SK-N-SH (cell line): ENCODE data around the gene ETV1. TPM values are rescaled to one million over a fixed set of nuclear protein-coding genes. Genes with fewer than 3 reads are reported as not detected.

Experiments used
- CTCF ChIA-PET: fragments of 300-600, 350-600 bp; formaldehyde crosslinking; extraction: SDS; loops from one replicate; lab custom pipeline; 2021; lab: Yijun Ruan, JAX
- POLR2A ChIA-PET: fragments of 350-600 bp; sonication (Branson Sonifier 250); formaldehyde crosslinking; extraction: SDS; loops from one replicate; lab custom pipeline; 2020; ENCODE audit warnings: antibody characterized with exemption, inconsistent platforms; lab: Yijun Ruan, JAX
- DNase-seq: peaks from one replicate; pipeline ENCODE4 v3.0.0; 2012
- H2AFZ ChIP-seq: fragments of 200-600 bp; sonication (generic); 2 replicates; pipeline ENCODE4 v1.8.1; 2016; ENCODE audit warnings: antibody characterized with exemption, mild to moderate bottlenecking, low read depth
- H3F3A ChIP-seq: fragments of 200-600 bp; sonication (generic); replicated peaks from 2 replicates; pipeline ENCODE3; 2016; ENCODE audit warnings: antibody characterized with exemption, mild to moderate bottlenecking; ENCODE audit not compliant: insufficient read depth
- H3K27ac ChIP-seq, 2 experiments: fragments of 200-500 bp in 1 of 2; fragments of 200-600 bp in 1 of 2; sonication (Bioruptor generic) in 1 of 2; sonication (generic), shearing (Covaris generic) in 1 of 2; 2 replicates each; pipeline versions ENCODE4 v1.5.1 to v1.6.1; 2014 to 2016; ENCODE audit warnings: low read depth in 2 of 2, inconsistent platforms in 1 of 2, low read length in 1 of 2, mild to moderate bottlenecking in 1 of 2, mixed read lengths in 1 of 2
- H3K27me3 ChIP-seq: fragments of 200-600 bp; sonication (generic), shearing (Covaris generic); 2 replicates; pipeline ENCODE4 v1.6.1; 2016; ENCODE audit warnings: mixed run types; ENCODE audit not compliant: insufficient read depth
- H3K36me3 ChIP-seq, 2 experiments: fragments of 200-500 bp in 1 of 2; fragments of 200-600 bp in 1 of 2; sonication (Bioruptor generic) in 1 of 2; sonication (generic) in 1 of 2; replicated peaks in 1 of 2; 2 replicates each; pipeline versions ENCODE3 to v1.5.1; 2014 to 2016; ENCODE audit warnings: low read length in 1 of 2, mild to moderate bottlenecking in 1 of 2; ENCODE audit not compliant: insufficient read depth in 2 of 2, control insufficient read depth in 1 of 2
- H3K4me1 ChIP-seq, 2 experiments: fragments of 200-500 bp in 1 of 2; fragments of 200-600 bp in 1 of 2; sonication (Bioruptor generic) in 1 of 2; sonication (generic), shearing (Covaris generic) in 1 of 2; 2 replicates each; pipeline versions ENCODE4 v1.5.1 to v1.6.1; 2014 to 2016; ENCODE audit warnings: low read depth in 1 of 2, low read length in 1 of 2, mixed run types in 1 of 2; ENCODE audit not compliant: insufficient read depth in 2 of 2, control insufficient read depth in 1 of 2
- H3K4me2 ChIP-seq: fragments of 200-600 bp; sonication (generic), shearing (Covaris generic); 2 replicates; pipeline ENCODE4 v1.6.1; 2017; ENCODE audit warnings: mixed run types
- H3K4me3 ChIP-seq, 2 experiments: fragments of 200-500 bp in 1 of 2; fragments of 200-600 bp in 1 of 2; sonication (Bioruptor generic) in 1 of 2; sonication (generic), shearing (Covaris generic) in 1 of 2; 2 replicates each; pipeline versions ENCODE4 v1.5.1 to v1.8.1; 2014 to 2016; ENCODE audit warnings: low read depth in 2 of 2, inconsistent platforms in 1 of 2, low read length in 1 of 2, mild to moderate bottlenecking in 1 of 2, mixed read lengths in 1 of 2, moderate library complexity in 1 of 2
- H3K79me2 ChIP-seq: fragments of 200-600 bp; sonication (generic); 2 replicates; pipeline ENCODE4 v1.8.1; 2017; ENCODE audit warnings: mild to moderate bottlenecking; ENCODE audit not compliant: insufficient read depth
- H3K9ac ChIP-seq: fragments of 200-600 bp; sonication (generic); 2 replicates; pipeline ENCODE4 v1.6.1; 2017; ENCODE audit warnings: mixed run types
- H3K9me2 ChIP-seq: fragments of 200-600 bp; sonication (generic); 2 replicates; pipeline ENCODE4 v1.6.1; 2017; ENCODE audit warnings: mixed run types
- H3K9me3 ChIP-seq: fragments of 200-600 bp; sonication (generic); 2 replicates; pipeline ENCODE4 v1.6.1; 2017; ENCODE audit warnings: mixed run types, mild to moderate bottlenecking, moderate library complexity
- H4K20me1 ChIP-seq: fragments of 200-600 bp; sonication (generic); 2 replicates; pipeline ENCODE4 v1.6.1; 2017; ENCODE audit warnings: mild to moderate bottlenecking, mixed run types; ENCODE audit not compliant: insufficient read depth
- CHD2 ChIP-seq: fragments of 150-350 bp; IDR thresholded peaks from 2 replicates; pipeline ENCODE4 v1.6.1; 2018; ENCODE audit warnings: low read length; ENCODE audit not compliant: partially characterized antibody
- ELF1 ChIP-seq: IDR thresholded peaks from 2 replicates; pipeline ENCODE4 v1.4.0; 2012
- EP300 ChIP-seq, 2 experiments: IDR thresholded peaks; 2 replicates each; pipeline versions ENCODE4 v1.4.0 to v1.6.1; 2012; ENCODE audit warnings: borderline replicate concordance in 1 of 2, low read depth in 1 of 2, low read length in 1 of 2
- FOSL2 ChIP-seq: IDR thresholded peaks from 2 replicates; pipeline ENCODE4 v1.4.0; 2012; ENCODE audit warnings: low read depth, mild to moderate bottlenecking, moderate library complexity, borderline replicate concordance
- FOXJ3 ChIP-seq: sonication (generic); formaldehyde crosslinking; IDR thresholded peaks from 2 replicates; pipeline ENCODE4 v1.5.1; 2020; ENCODE audit warnings: mild to moderate bottlenecking, missing genetic modification reagents
- GABPA ChIP-seq: IDR thresholded peaks from 2 replicates; pipeline ENCODE4 v1.4.0; 2012; ENCODE audit warnings: low read depth, mild to moderate bottlenecking
- MEF2A ChIP-seq: IDR thresholded peaks from 2 replicates; pipeline ENCODE4 v1.4.0; 2012; ENCODE audit warnings: low read depth, borderline replicate concordance
- POLR2AphosphoS5 ChIP-seq: IDR thresholded peaks from 2 replicates; pipeline ENCODE4 v1.6.1; 2012; ENCODE audit warnings: low read depth, low read length
- RFX5 ChIP-seq: IDR thresholded peaks from 2 replicates; pipeline ENCODE4 v1.6.1; 2012; ENCODE audit warnings: mild to moderate bottlenecking, improper control_type of control experiment, low read length
- RXRA ChIP-seq: IDR thresholded peaks from 2 replicates; pipeline ENCODE4 v1.4.0; 2012; ENCODE audit warnings: low read depth, mild to moderate bottlenecking, borderline replicate concordance
- SIN3A ChIP-seq: IDR thresholded peaks from 2 replicates; pipeline ENCODE4 v1.6.1; 2012; ENCODE audit warnings: low read depth, mild to moderate bottlenecking, low read length, moderate library complexity, borderline replicate concordance
- TAF1 ChIP-seq: IDR thresholded peaks from 2 replicates; pipeline ENCODE4 v1.6.1; 2012; ENCODE audit warnings: low read depth, mild to moderate bottlenecking, low read length, moderate library complexity, borderline replicate concordance
- TEAD4 ChIP-seq: IDR thresholded peaks from 2 replicates; pipeline ENCODE4 v1.4.0; 2012; ENCODE audit warnings: mild to moderate bottlenecking, borderline replicate concordance; ENCODE audit not compliant: insufficient read depth
- polyA plus RNA-seq, 3 experiments: library from polyadenylated mRNA; depleted of rRNA; stranded (reverse); fragments of >200 nt; gene quantifications; 2 replicates each; pipeline ENCODE4 v1.2.3, GENCODE V29; 2012
- TF ChIP-seq, protein P1 (sequence below): IDR thresholded peaks from 2 replicates; pipeline ENCODE4 v1.4.0; 2012; ENCODE audit warnings: low read depth, borderline replicate concordance
- TF ChIP-seq, protein P2 (sequence below): fragments of 150-350 bp; IDR thresholded peaks from 2 replicates; pipeline ENCODE4 v1.6.1; 2016; ENCODE audit warnings: mild to moderate bottlenecking, low read depth, low read length
- TF ChIP-seq, protein P3 (sequence below): fragments of 150-350 bp; IDR thresholded peaks from 2 replicates; pipeline ENCODE4 v1.6.1; 2017; ENCODE audit warnings: antibody characterized with exemption, low read length, low read depth, borderline replicate concordance
- TF ChIP-seq, protein P4 (sequence below): IDR thresholded peaks from 2 replicates; pipeline ENCODE4 v1.4.0; 2012; ENCODE audit warnings: low read depth, borderline replicate concordance
- TF ChIP-seq, protein P5 (sequence below): IDR thresholded peaks from 2 replicates; pipeline ENCODE4; 2012

The ETV1 gene
- polyA plus RNA-seq, 1 of the 3 experiments (the other 2 are of a cell fraction): 24.9 TPM

DNA sequence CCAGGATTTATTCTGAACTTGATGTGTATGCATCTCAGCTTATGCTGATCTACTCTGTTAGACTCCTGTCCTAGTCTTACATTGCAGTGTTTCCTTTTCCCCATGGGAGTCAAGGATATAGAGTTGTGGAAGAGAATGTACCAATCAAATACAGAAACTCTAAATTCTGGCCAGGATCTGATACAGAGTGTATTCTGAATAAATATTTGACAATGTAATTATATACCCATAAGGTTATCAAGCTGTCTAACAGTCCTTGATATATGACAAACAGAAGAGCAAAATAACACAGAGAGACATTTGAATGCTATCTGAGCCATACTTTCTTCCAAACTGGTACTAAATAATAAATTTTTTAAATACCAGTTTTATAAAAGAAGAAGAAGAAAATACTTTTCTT is 116.8 kb downstream of the ETV1 start:
- Histone ChIP-seq H2AFZ (no peak overlapping the region), H3K4me1 (no peaks in the 10 kb centered on the region; a peak in 1 of 4 replicates), H3K27me3 (no peaks in the 10 kb centered on the region), H3K79me2 (no peaks in the 10 kb centered on the region), H4K20me1 (no peaks in the 10 kb centered on the region), H3K36me3 (no peaks in the 10 kb centered on the region), H3K27ac (no peak overlapping the region), H3K4me2 (no peak overlapping the region), H3F3A (no peaks in the 10 kb centered on the region), H3K9ac (no peak overlapping the region), H3K9me3 (no peaks in the 10 kb centered on the region), H3K9me2 (no peaks in the 10 kb centered on the region), H3K4me3 (no peak overlapping the region)
- TF ChIP-seq, protein P1, sequence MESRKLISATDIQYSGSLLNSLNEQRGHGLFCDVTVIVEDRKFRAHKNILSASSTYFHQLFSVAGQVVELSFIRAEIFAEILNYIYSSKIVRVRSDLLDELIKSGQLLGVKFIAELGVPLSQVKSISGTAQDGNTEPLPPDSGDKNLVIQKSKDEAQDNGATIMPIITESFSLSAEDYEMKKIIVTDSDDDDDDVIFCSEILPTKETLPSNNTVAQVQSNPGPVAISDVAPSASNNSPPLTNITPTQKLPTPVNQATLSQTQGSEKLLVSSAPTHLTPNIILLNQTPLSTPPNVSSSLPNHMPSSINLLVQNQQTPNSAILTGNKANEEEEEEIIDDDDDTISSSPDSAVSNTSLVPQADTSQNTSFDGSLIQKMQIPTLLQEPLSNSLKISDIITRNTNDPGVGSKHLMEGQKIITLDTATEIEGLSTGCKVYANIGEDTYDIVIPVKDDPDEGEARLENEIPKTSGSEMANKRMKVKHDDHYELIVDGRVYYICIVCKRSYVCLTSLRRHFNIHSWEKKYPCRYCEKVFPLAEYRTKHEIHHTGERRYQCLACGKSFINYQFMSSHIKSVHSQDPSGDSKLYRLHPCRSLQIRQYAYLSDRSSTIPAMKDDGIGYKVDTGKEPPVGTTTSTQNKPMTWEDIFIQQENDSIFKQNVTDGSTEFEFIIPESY: no peak
- TF ChIP-seq EP300 (IDR thresholded peaks at IDR 0.05; ENCODE audit: borderline replicate concordance in 1 of 2, low read depth in 1 of 2, low read length in 1 of 2) (no peak), POLR2AphosphoS5 (no peak), ELF1 (no peak), RXRA (no peak), FOXJ3 (no peak), RFX5 (no peak), GABPA (no peak), FOSL2 (no peak), MEF2A (no peak)
- TF ChIP-seq, protein P2, sequence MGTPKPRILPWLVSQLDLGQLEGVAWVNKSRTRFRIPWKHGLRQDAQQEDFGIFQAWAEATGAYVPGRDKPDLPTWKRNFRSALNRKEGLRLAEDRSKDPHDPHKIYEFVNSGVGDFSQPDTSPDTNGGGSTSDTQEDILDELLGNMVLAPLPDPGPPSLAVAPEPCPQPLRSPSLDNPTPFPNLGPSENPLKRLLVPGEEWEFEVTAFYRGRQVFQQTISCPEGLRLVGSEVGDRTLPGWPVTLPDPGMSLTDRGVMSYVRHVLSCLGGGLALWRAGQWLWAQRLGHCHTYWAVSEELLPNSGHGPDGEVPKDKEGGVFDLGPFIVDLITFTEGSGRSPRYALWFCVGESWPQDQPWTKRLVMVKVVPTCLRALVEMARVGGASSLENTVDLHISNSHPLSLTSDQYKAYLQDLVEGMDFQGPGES: no peak
- TF ChIP-seq, protein P3, sequence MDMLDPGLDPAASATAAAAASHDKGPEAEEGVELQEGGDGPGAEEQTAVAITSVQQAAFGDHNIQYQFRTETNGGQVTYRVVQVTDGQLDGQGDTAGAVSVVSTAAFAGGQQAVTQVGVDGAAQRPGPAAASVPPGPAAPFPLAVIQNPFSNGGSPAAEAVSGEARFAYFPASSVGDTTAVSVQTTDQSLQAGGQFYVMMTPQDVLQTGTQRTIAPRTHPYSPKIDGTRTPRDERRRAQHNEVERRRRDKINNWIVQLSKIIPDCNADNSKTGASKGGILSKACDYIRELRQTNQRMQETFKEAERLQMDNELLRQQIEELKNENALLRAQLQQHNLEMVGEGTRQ: no peak
- TF ChIP-seq, protein P4, sequence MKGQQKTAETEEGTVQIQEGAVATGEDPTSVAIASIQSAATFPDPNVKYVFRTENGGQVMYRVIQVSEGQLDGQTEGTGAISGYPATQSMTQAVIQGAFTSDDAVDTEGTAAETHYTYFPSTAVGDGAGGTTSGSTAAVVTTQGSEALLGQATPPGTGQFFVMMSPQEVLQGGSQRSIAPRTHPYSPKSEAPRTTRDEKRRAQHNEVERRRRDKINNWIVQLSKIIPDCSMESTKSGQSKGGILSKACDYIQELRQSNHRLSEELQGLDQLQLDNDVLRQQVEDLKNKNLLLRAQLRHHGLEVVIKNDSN: no peak
- no peak for DNase-seq
- POLR2A ChIA-PET: no interaction called here
- CTCF ChIA-PET: interaction anchor here (0.9 kb wide), 1 partner anchor 8 kb away, joined by 5 read pairs; no protein-coding TSS in a partner anchor

DNA sequence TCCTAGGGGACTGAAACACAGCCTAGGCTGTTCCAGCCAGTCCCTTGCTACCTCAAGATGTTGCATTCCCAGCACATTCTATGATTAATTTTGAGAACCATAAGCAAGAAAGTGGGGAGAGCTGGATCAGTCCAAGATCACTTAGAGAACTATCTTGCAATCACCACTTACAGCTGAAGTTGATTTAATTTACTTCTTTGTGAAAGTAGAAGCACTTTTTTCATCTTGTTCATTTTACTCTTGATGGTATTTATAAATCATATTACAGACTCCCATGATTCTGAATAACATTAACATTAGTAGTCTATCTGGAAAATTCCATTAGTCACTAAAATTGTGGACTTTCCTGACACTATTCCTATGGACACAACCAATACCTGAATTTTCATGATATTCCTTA is 118.5 kb downstream of the ETV1 start:
- Histone ChIP-seq H4K20me1 (no peaks in the 10 kb centered on the region), H3K36me3 (no peaks in the 10 kb centered on the region), H3F3A (no peaks in the 10 kb centered on the region), H3K4me1 (no peaks in the 10 kb centered on the region; a peak in 1 of 4 replicates), H3K27ac (no peak overlapping the region), H3K9ac (no peak overlapping the region), H3K9me2 (no peaks in the 10 kb centered on the region), H2AFZ (no peak overlapping the region), H3K9me3 (no peaks in the 10 kb centered on the region), H3K27me3 (no peaks in the 10 kb centered on the region), H3K79me2 (no peaks in the 10 kb centered on the region), H3K4me3 (no peak overlapping the region), H3K4me2 (no peak overlapping the region)
- ChIA-PET CTCF (interaction anchor here (1.0 to 1.7 kb wide), 2 partner anchors 8 to 14 kb away, joined by 4 to 5 read pairs; no protein-coding TSS in a partner anchor), POLR2A (no interaction called here)
- DNase-seq: no peak
- TF ChIP-seq FOSL2 (no peak), CHD2 (no peak), GABPA (no peak), SIN3A (no peak), TEAD4 (no peak), TAF1 (no peak)
- TF ChIP-seq, protein P1: no peak
- TF ChIP-seq, protein P2: no peak
- TF ChIP-seq, protein P5, sequence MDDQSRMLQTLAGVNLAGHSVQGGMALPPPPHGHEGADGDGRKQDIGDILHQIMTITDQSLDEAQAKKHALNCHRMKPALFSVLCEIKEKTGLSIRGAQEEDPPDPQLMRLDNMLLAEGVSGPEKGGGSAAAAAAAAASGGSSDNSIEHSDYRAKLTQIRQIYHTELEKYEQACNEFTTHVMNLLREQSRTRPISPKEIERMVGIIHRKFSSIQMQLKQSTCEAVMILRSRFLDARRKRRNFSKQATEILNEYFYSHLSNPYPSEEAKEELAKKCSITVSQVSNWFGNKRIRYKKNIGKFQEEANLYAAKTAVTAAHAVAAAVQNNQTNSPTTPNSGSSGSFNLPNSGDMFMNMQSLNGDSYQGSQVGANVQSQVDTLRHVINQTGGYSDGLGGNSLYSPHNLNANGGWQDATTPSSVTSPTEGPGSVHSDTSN: no peak
